Stomach smooth muscle (tissue), 2 donors: ENCODE results near the gene PARK7.

Experiments
- H3K27ac ChIP-seq: one replicate; pipeline ENCODE4 v1.7.0; 2013; ENCODE audit warnings: mild to moderate bottlenecking, low read length, inconsistent platforms
- H3K27me3 ChIP-seq, 2 donors: one replicate each; pipeline ENCODE4 v1.7.0; 2013; ENCODE audit warnings: low read length in 2 of 2; ENCODE audit not compliant: insufficient read depth in 2 of 2, control insufficient read depth in 1 of 2
- H3K36me3 ChIP-seq, 2 donors: one replicate each; pipeline ENCODE4 v1.7.0; 2013; ENCODE audit warnings: low read length in 2 of 2; ENCODE audit not compliant: control insufficient read depth in 2 of 2, insufficient read depth in 2 of 2
- H3K4me1 ChIP-seq: one replicate; pipeline ENCODE4 v1.7.0; 2013; ENCODE audit warnings: low read length; ENCODE audit not compliant: control insufficient read depth, insufficient read depth
- H3K4me3 ChIP-seq, 2 donors: one replicate each; pipeline ENCODE4 v1.7.0; 2013; ENCODE audit warnings: low read length in 2 of 2
- H3K9ac ChIP-seq, 2 donors: one replicate each; pipeline ENCODE4 v1.7.0; 2013; ENCODE audit warnings: low read length in 2 of 2, mild to moderate bottlenecking in 1 of 2
- H3K9me3 ChIP-seq, 2 donors: one replicate each; pipeline ENCODE4 v1.7.0; 2013; ENCODE audit warnings: low read length in 2 of 2; ENCODE audit not compliant: control insufficient read depth in 2 of 2
- donor health status: healthy.
- donor health status: Pancreatic carcinoma.

PARK7 gene

DNA sequence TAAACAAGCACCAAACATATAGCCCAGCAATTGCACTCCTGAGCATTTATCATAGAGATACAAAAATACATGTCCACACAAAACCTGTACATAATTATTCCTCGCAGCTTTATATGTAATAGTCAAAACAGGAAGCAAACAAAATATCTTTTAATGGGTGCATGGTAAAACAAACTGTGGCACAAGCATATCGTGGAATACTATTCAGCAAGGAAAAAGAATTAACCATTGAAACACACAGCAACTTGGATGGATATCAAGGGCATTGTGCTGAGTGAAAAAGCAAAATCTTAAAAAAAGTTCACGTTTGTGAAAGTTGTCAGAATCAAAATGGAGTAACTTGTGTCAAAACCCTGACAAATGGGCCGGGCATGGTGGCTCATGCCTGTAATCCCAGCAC lies 33.3 kb upstream of the PARK7 start:
- H3K4me3 ChIP-seq = no peak overlapping the region
- H3K9ac ChIP-seq = no peak overlapping the region
- no peaks in the 10 kb centered on the region for H3K9me3 ChIP-seq
- H3K27ac ChIP-seq = no peak overlapping the region
- peaks cover 2 to 7% of the 10 kb centered on the region in 2 donors for H3K27me3 ChIP-seq
- H3K36me3 ChIP-seq = no peaks in the 10 kb centered on the region
- no peaks in the 10 kb centered on the region for H3K4me1 ChIP-seq

DNA sequence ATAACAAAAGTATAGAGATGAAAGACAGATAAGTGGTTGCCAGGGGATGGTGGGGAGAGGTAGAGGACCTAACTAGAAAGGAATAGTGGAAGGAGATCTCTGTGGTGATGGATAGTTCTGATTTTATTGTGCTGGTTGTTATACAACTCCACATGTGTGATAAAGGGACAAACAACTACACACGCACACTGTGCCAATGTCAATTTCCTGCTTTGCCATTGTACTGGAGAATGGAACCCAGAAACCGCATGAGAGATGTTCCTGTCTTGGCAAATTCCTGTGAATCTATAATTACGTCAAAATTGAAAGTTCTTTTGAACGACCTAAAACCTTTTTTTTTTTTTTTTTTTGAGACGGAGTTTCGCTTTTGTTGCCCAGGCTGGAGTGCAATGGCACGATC lies 31.9 kb upstream of the PARK7 start:
- Histone ChIP-seq H3K36me3 (no peaks in the 10 kb centered on the region), H3K4me1 (no peaks in the 10 kb centered on the region), H3K9ac (no peak overlapping the region), H3K27me3 (peaks cover 2 to 7% of the 10 kb centered on the region in 2 donors), H3K9me3 (no peaks in the 10 kb centered on the region), H3K4me3 (no peak overlapping the region), H3K27ac (no peak overlapping the region)

DNA sequence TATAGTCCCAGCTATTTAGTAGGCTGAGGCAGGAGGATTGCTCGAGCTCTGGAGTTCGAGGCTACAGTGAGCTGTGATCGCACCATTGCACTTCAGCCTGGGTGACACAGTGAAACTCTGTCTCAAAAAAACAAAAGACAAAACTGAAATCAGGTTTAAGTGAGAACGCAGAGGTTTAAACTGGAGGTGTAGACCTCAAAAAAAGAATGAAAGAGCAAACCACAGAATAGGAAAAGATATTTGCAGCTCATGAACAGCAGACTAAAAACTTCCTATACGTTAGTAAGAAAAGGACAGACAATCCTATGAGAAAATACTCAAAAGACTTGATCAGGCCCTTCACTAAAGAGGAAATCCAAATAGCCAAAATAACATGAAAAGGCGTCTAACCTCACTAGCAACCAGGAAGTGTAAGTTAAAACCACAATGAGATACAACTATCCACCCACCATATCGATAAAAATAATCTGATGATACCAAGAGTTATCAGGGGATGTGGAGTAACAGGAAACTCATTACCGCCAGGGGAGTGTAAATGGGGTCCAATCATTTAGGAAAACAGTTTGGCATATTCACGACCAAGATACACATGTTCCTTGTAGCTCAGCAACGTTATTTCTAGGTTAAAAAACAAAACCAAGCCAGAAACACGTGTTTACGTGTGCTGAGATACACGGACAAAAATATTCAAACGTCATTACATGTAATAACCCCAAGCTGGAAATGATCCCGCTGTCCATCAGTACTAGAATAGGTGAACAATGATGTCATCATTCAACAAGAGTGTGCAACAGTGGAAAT lies 30.7 kb upstream of the PARK7 start:
- Histone ChIP-seq H3K9ac (no peak overlapping the region), H3K4me1 (no peaks in the 10 kb centered on the region), H3K4me3 (no peak overlapping the region), H3K9me3 (no peaks in the 10 kb centered on the region), H3K27ac (no peak overlapping the region), H3K36me3 (no peaks in the 10 kb centered on the region), H3K27me3 (peaks cover 4 to 7% of the 10 kb centered on the region in 2 donors)

DNA sequence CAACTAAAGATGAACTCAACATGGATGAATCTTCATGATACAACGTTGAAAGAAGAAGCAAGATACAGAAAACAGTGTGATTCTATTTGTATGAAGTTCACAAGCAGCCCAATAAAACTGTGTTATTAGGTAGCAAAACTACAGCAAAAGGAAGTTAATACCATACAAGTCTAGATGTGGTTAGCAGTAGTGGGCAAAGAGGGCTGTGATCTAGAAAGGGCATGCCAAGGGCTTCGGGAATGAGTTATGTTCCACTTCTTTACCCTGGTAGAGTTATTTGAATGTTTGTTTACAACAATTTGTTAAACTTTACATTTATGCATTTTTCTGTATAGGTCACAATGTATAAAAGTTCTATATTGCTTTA lies 30.1 kb upstream of the PARK7 start:
- Histone ChIP-seq H3K4me3 (no peak overlapping the region), H3K4me1 (no peaks in the 10 kb centered on the region), H3K36me3 (no peaks in the 10 kb centered on the region), H3K9me3 (no peaks in the 10 kb centered on the region), H3K27me3 (peaks cover 4 to 6% of the 10 kb centered on the region in 2 donors), H3K27ac (no peak overlapping the region), H3K9ac (no peak overlapping the region)

DNA sequence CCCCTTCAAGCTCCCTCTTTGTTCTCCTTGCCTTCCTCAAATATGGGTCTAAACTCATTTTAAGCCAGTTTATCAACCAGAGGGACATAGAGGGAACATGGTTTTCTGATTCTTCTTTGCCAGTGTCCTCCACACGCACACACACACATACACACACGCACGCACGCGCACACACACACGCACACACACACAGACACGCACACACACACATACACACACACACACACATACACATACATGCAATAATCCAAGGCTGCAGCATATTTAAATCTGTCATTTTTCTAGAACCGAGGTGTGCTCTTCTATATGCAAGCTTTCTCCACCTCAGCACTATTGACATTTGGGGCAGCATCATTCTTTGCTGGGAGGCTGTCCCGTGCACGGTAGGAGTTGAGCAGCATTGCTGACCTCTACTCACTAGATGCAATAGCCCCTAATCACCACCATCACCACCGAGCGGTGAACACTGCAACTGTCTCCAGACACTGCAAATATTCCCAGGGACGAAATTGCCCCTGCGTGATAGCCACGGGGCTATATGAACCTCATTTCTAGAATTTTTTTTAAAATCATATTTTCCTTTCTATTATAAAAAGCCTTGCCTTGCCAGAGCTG lies 28.9 kb upstream of the PARK7 start:
- H3K9me3 ChIP-seq = no peaks in the 10 kb centered on the region
- H3K27ac ChIP-seq = no peak overlapping the region
- H3K27me3 ChIP-seq = peaks cover 11 to 13% of the 10 kb centered on the region in 2 donors
- no peaks in the 10 kb centered on the region for H3K4me1 ChIP-seq
- H3K36me3 ChIP-seq = no peaks in the 10 kb centered on the region
- H3K9ac ChIP-seq = no peak overlapping the region
- no peak overlapping the region for H3K4me3 ChIP-seq

DNA sequence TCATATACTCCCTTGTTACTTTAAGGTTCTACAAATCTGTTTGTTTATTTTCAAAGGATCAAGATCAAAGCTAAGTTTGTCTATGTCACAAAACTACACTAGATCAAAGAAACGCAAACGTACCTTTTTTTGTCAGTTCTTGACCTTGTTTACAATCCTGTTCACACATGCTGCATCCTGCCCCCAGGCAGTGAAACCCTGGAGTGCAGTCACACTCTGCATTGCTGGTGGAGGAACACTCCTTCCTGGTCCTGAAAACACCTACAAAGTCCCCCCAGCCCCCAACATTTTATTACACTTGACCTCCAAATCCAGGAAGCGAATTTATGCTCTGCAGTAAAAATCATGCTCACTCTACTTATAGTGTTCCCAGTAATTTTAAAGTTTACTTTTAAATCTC lies 23.4 kb upstream of the PARK7 start:
- peaks cover 8 to 20% of the 10 kb centered on the region in 2 donors for H3K27me3 ChIP-seq
- H3K36me3 ChIP-seq = no peaks in the 10 kb centered on the region
- H3K27ac ChIP-seq = no peak overlapping the region
- H3K9ac ChIP-seq = no peak overlapping the region
- H3K9me3 ChIP-seq = no peaks in the 10 kb centered on the region
- peaks cover 10% of the 10 kb centered on the region for H3K4me1 ChIP-seq
- no peak overlapping the region for H3K4me3 ChIP-seq

DNA sequence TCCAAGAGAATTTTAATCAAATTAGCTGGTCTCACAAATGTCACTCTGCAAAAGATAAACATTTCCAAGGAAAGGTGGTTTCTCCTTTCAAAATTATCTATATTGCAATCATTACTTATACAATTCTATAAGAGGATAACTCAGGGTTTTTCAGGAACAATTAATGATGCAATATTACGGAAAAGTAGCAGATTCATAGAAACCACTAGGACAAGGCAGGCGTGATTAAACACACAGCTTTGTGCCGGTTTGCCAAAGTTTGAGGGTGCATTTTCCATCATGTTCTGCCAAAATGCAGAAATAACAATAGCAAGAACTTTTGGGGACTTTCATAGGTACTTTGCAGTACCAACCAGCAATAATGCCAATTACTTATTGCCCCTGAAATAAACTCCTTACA lies 21.5 kb upstream of the PARK7 start:
- H3K4me3 ChIP-seq = no peak overlapping the region
- no peak overlapping the region for H3K27ac ChIP-seq
- no peaks in the 10 kb centered on the region for H3K36me3 ChIP-seq
- H3K9me3 ChIP-seq = no peaks in the 10 kb centered on the region
- peaks cover 10% of the 10 kb centered on the region for H3K4me1 ChIP-seq
- H3K27me3 ChIP-seq = peaks cover 8 to 20% of the 10 kb centered on the region in 2 donors
- H3K9ac ChIP-seq = no peak overlapping the region

DNA sequence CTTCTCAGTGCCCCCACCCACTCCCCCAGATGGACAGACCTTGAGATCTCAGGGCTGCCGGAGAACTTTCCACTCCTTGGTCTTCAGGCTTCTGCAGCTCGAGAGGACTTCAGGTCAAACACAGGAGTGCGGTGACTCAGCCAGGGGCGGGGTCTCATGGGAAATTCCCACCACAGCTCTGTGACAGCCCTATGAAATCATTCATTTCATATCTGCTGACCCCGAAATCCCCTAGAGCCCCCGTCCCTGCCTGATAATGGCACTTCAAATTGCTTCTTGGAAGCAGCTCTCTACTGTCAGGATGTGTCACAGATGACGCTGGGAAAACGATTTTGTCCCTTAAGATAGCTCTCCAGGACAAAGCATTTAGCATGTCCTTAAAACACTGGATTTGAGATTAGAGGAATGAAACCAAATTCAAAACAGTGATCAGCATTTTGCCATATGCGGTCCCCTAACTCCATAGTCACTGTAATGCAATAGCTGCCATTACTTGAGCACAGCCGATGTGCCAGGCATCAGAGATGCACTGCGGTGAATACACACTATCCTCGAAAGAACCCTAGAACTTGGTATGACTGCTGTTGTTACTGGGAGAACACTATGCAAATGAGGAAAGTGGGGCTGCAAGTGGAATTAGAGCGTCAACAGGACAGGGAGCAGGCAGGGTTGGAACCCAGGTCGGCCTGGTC lies 20.6 kb upstream of the PARK7 start, which contains the start of gene TNFRSF9:
Gene TNFRSF9 (minus strand): TSS at position 95 of the 692 bp plus-strand sequence. CDS start 845 bp downstream, outside the sequence.
- peaks cover 10% of the 10 kb centered on the region for H3K4me1 ChIP-seq
- no peak within 1 kb of the TSS for H3K4me3 ChIP-seq
- no peaks in the 10 kb centered on the region for H3K36me3 ChIP-seq
- no peak within 1 kb of the TSS for H3K27ac ChIP-seq
- H3K27me3 ChIP-seq = peaks cover 7 to 20% of the 10 kb centered on the region in 2 donors
- H3K9me3 ChIP-seq = no peaks in the 10 kb centered on the region
- no peak within 1 kb of the TSS for H3K9ac ChIP-seq

DNA sequence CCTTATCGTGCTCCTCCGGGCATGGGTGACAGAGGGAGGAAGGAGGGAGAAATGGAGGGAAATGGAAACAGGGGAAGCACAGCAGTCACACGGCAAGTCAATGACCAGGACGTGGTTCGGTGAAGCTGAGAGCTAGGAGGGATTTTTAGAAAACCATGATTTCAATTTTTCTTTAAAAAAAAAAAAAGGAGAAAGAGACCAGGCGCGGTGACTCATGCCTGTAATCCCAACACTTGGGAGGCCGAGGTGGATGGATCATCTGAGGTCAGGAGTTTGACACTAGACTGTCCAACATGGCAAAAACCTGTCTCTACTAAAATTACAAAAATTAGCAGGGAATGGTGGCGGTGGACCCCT lies 20.1 kb upstream of the PARK7 start:
- Histone ChIP-seq H3K36me3 (no peaks in the 10 kb centered on the region), H3K4me3 (no peak overlapping the region), H3K27ac (no peak overlapping the region), H3K27me3 (peaks cover 7 to 18% of the 10 kb centered on the region in 2 donors), H3K9ac (no peak overlapping the region), H3K9me3 (no peaks in the 10 kb centered on the region), H3K4me1 (peaks cover 10% of the 10 kb centered on the region)

DNA sequence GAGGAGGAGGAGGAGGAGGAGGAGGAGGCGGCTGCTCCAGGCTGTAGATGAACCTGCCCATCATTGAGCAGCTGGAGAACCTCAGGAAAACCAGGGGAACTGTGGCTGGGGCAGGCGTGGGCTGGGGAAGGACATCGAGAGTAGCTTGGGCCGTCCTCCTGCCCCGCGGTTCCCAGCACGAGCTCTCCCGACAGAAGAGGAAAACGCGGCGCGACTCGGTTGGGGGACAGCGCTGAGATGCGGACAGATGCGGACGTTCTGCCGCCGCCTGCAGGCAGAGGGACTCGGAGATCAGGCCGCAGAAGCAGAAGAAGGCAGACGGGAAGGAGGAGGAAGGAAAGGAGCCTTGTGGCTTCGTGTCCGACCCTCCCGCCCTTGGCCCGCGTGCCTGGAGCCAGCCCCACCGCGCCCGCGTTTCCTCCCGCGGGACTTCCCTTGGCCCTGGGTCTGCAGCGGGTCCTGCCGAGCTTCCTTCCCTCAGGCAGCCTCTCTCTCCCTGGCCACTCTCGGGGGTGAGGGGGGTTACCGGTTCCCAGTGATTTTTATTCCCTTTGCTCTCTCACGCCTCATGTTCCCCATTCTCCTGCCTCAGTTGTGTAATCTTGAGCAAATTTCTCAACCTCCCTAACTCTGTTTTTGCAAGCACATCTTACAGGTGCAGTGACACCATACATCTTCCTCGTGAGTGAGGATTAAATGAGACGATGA lies 19.1 kb upstream of the PARK7 start:
- peak overlapping the region in 1 of 2 donors; percentile 22 for H3K9ac ChIP-seq
- peaks cover 10% of the 10 kb centered on the region for H3K4me1 ChIP-seq
- peaks cover under 1 to 13% of the 10 kb centered on the region in 2 donors for H3K27me3 ChIP-seq
- H3K27ac ChIP-seq = no peak overlapping the region
- H3K9me3 ChIP-seq = no peaks in the 10 kb centered on the region
- H3K36me3 ChIP-seq = no peaks in the 10 kb centered on the region
- peak overlapping the region; percentile 58 to 59 for H3K4me3 ChIP-seq
